HepG2 (cell line): ENCODE measurements around the gene NUDT9. TPM values are rescaled to one million over a fixed set of nuclear protein-coding genes. Genes with fewer than 3 reads are reported as not detected.

Experiments
- AHDC1 ChIP-seq: sonication (generic); formaldehyde crosslinking; IDR thresholded peaks from 2 replicates; pipeline ENCODE4 v1.5.1; 2020; ENCODE audit warnings: mild to moderate bottlenecking, missing genetic modification reagents, borderline replicate concordance
- CSRNP1 ChIP-seq: sonication (generic); formaldehyde crosslinking; IDR thresholded peaks from 2 replicates; pipeline ENCODE4 v1.8.1; 2023; ENCODE audit warnings: mild to moderate bottlenecking, missing genetic modification reagents
- ESRRA ChIP-seq: sonication (generic); formaldehyde crosslinking; IDR thresholded peaks from 2 replicates; pipeline ENCODE4 v1.5.1; 2020; ENCODE audit warnings: mild to moderate bottlenecking, low read depth, missing genetic modification reagents
- FOXA3 ChIP-seq: IDR thresholded peaks from 2 replicates; pipeline ENCODE4 v1.6.1; 2016; ENCODE audit warnings: missing genetic modification reagents, missing compliant biosample characterization
- IRX3 ChIP-seq: sonication (generic); formaldehyde crosslinking; IDR thresholded peaks from 2 replicates; pipeline ENCODE4 v1.8.1; 2023; ENCODE audit warnings: mild to moderate bottlenecking, low read depth, missing genetic modification reagents, borderline replicate concordance
- ISL2 ChIP-seq: sonication (generic); formaldehyde crosslinking; IDR thresholded peaks from 2 replicates; pipeline ENCODE4 v1.5.0; 2020; ENCODE audit warnings: missing genetic modification reagents
- KLF9 ChIP-seq: IDR thresholded peaks from 2 replicates; pipeline ENCODE4 v1.6.1; 2016; ENCODE audit warnings: low read depth
- MXD3 ChIP-seq: IDR thresholded peaks from 2 replicates; pipeline ENCODE4 v1.6.1; 2016; ENCODE audit warnings: mild to moderate bottlenecking, missing biosample characterization, missing genetic modification reagents
- PHF21A ChIP-seq: sonication (generic); formaldehyde crosslinking; IDR thresholded peaks from 2 replicates; pipeline ENCODE4 v1.5.0; 2020; ENCODE audit warnings: mild to moderate bottlenecking, missing genetic modification reagents
- PHF8 ChIP-seq: sonication (generic); formaldehyde crosslinking; IDR thresholded peaks from 2 replicates; pipeline ENCODE4 v1.5.0; 2020; ENCODE audit warnings: missing genetic modification reagents
- PREB ChIP-seq: sonication (generic); formaldehyde crosslinking; IDR thresholded peaks from 2 replicates; pipeline ENCODE4 v1.4.0; 2020; ENCODE audit warnings: missing genetic modification reagents
- SNAPC5 ChIP-seq: sonication (generic); formaldehyde crosslinking; IDR thresholded peaks from 2 replicates; pipeline ENCODE4 v1.8.1; 2023; ENCODE audit warnings: mild to moderate bottlenecking, missing genetic modification reagents, borderline replicate concordance
- STAT6 ChIP-seq: sonication (generic); formaldehyde crosslinking; IDR thresholded peaks from 2 replicates; pipeline ENCODE4 v1.4.0; 2020; ENCODE audit warnings: missing genetic modification reagents, mild to moderate bottlenecking, borderline replicate concordance
- U2AF2 ChIP-seq: fragments of 200-400 bp; formaldehyde crosslinking; IDR thresholded peaks from 2 replicates; pipeline ENCODE4 v1.6.1; 2017; ENCODE audit warnings: low read depth, mild to moderate bottlenecking, low read length
- ZBTB21 ChIP-seq: sonication (generic); formaldehyde crosslinking; IDR thresholded peaks from 2 replicates; pipeline ENCODE4 v1.4.0; 2020; ENCODE audit warnings: missing genetic modification reagents
- ZNF256 ChIP-seq: sonication (generic); formaldehyde crosslinking; conservative IDR thresholded peaks from 2 replicates; pipeline ENCODE4 v1.4.0; 2020; ENCODE audit warnings: missing genetic modification reagents
- polyA plus RNA-seq, 8 experiments: library from polyadenylated mRNA; depleted of rRNA in 3 of 8; stranded (reverse) in 7 of 8; unstranded in 1 of 8; fragments of >200 nt; fragmentation: Illumina TruSeq in 4 of 8; extraction: Trizol in 4 of 8; gene quantifications; 2 replicates each; pipeline versions ENCODE4 v1.2.1 to v1.2.3, GENCODE V29; 2011 to 2016; ENCODE audit warnings: low read depth in 4 of 8, missing spikeins in 1 of 8, mixed read lengths in 1 of 8; ENCODE audit not compliant: insufficient read depth in 1 of 8
- total RNA-seq, 5 experiments: library from RNA; depleted of rRNA; stranded (reverse); fragments of >200 nt; fragmentation: Illumina TruSeq; extraction: Trizol; gene quantifications; 2 replicates each; pipeline ENCODE4 v1.2.3, GENCODE V29; 2016; ENCODE audit warnings: low read depth in 1 of 5

Gene NUDT9
- total and polyA plus RNA-seq, 2 of the 13 experiments (the other 11 are each of a cell fraction or from before 2014, with no cell fraction given): 10.4 to 12.3 TPM

- no peak for TF ChIP-seq ZBTB21
- no peak for TF ChIP-seq ZNF256 (CRISPR knock-in tag)
- 0 out of 2 replicates have a peak, but pooled peaks have one; percentile 17 for TF ChIP-seq KLF9 (CRISPR knock-in tag)
- TF ChIP-seq MXD3 (CRISPR knock-in tag): no peak
- no peak for TF ChIP-seq CSRNP1
- peak; percentile 64; the same call in 1 of the 2 replicates for TF ChIP-seq PHF21A (CRISPR knock-in tag)
- TF ChIP-seq PREB (CRISPR knock-in tag): no peak
- TF ChIP-seq IRX3: no peak
- TF ChIP-seq PHF8 (CRISPR knock-in tag): no peak
- peak; percentile 78 for TF ChIP-seq STAT6 (CRISPR knock-in tag)
- peak; percentile 93; the same call in 1 of the 2 replicates for TF ChIP-seq AHDC1 (CRISPR knock-in tag)
- peak; percentile 25; the same call in 1 of the 2 replicates for TF ChIP-seq ESRRA (CRISPR knock-in tag)
- peak; percentile 77 for TF ChIP-seq ISL2
- no peak for TF ChIP-seq SNAPC5 (CRISPR knock-in tag)
- TF ChIP-seq U2AF2: no peak
- TF ChIP-seq FOXA3 (CRISPR knock-in tag): peak; percentile 93
These were observed 2.7 kb upstream of the NUDT9 start (continued) for GRCh38 chr4:87419578-87420249.
